SK-N-DZ (cell line): ENCODE data around the gene SDR39U1.
A peak's percentile ranks its signal among the peaks of the same experiment; 100 is the strongest.

Experiments
- DNase-seq: peaks from one replicate; pipeline ENCODE4 v3.0.0-alpha.2; 2015; ENCODE audit warnings: low spot score

The SDR39U1 gene

GRCh38 chr14:24443053-24443665 lies 583 bp upstream of the SDR39U1 start:
- no peak for DNase-seq

- no peak for DNase-seq
These were observed 704 bp downstream of the SDR39U1 start for GRCh38 chr14:24441904-24442239.

- no peak for DNase-seq
These were observed 1.1 kb downstream of the SDR39U1 start for GRCh38 chr14:24441485-24441884.

GRCh38 chr14:24440606-24441399 lies 1.8 kb downstream of the SDR39U1 start:
- DNase-seq = no peak

GRCh38 chr14:24439830-24440605 lies 2.6 kb downstream of the SDR39U1 start:
- DNase-seq = no peak

GRCh38 chr14:24439257-24439656 lies 3.3 kb downstream of the SDR39U1 start:
- DNase-seq = no peak

- DNase-seq = no peak
These were observed 4.1 kb downstream of the SDR39U1 start for GRCh38 chr14:24438223-24439097.

GRCh38 chr14:24437736-24438067 lies 4.9 kb downstream of the SDR39U1 start:
- no peak for DNase-seq

- DNase-seq = no peak
These were observed 5.4 kb downstream of the SDR39U1 start for GRCh38 chr14:24437020-24437735.

GRCh38 chr14:24436355-24437019 lies 6.1 kb downstream of the SDR39U1 start:
- DNase-seq = peak; percentile 61

GRCh38 chr14:24435998-24436354 lies 6.6 kb downstream of the SDR39U1 start:
- DNase-seq = no peak

- DNase-seq = no peak
These were observed 7.3 kb downstream of the SDR39U1 start for GRCh38 chr14:24435192-24435810.

GRCh38 chr14:24434676-24435075 lies 7.9 kb downstream of the SDR39U1 start:
- no peak for DNase-seq

GRCh38 chr14:24434036-24434435 lies 8.5 kb downstream of the SDR39U1 start:
- no peak for DNase-seq

GRCh38 chr14:24432259-24433131 lies 10.1 kb downstream of the SDR39U1 start:
- DNase-seq = no peak

- peak; percentile 92 for DNase-seq
These were observed 10.9 kb downstream of the SDR39U1 start for GRCh38 chr14:24431569-24432258.

GRCh38 chr14:24430682-24431568 lies 11.7 kb downstream of the SDR39U1 start:
- DNase-seq = no peak
